PC-3 (cell line): ENCODE data around the gene ANKDD1A. TPM values are rescaled to one million over a fixed set of nuclear protein-coding genes. Genes with fewer than 3 reads are reported as not detected.

Experiments used
- ATAC-seq: fragments of 200-7000 bp; cut with Tn5 transposase; 2 replicates; pipeline ENCODE4 v1.9.1; 2020; ENCODE audit warnings: mild to moderate bottlenecking, moderate library complexity
- BruUV-seq: library from RNA; stranded (reverse); fragments of 400-500 nt; replicated peaks from 2 replicates; lab custom pipeline; 2021; lab: Mats Ljungman, UMichigan
- CTCF ChIA-PET: fragments of 300-600 bp; sonication (Branson Sonifier 250); formaldehyde crosslinking; loops from one replicate; lab custom pipeline; 2022; ENCODE audit warnings: antibody characterized with exemption; lab: Charles Lee
- POLR2A ChIA-PET: fragments of 300-600 bp; sonication (Branson Sonifier 250); formaldehyde crosslinking; loops from one replicate; lab custom pipeline; 2022; ENCODE audit warnings: antibody characterized with exemption; ENCODE audit not compliant: unreplicated experiment; lab: Charles Lee
- DNase-seq: peaks from one replicate; pipeline ENCODE4 v3.0.0-alpha.2; 2015
- H2AFZ ChIP-seq: fragments of 300-600 bp; sonication (generic); 2 replicates; pipeline ENCODE4 v1.6.0; 2016; ENCODE audit warnings: antibody characterized with exemption, low read length
- H3F3A ChIP-seq: fragments of 300-600 bp; sonication (generic); one replicate; pipeline ENCODE4 v1.6.0; 2017; ENCODE audit warnings: antibody characterized with exemption, low read length, control low read depth, mild to moderate bottlenecking; ENCODE audit not compliant: unreplicated experiment
- H3K27ac ChIP-seq: fragments of 300-600 bp; sonication (generic); 2 replicates; pipeline ENCODE4 v1.5.1; 2016; ENCODE audit warnings: mild to moderate bottlenecking, low read length
- H3K27me3 ChIP-seq: fragments of 300-600 bp; sonication (generic); 2 replicates; pipeline ENCODE4 v1.6.1; 2016; ENCODE audit warnings: low read length, mixed read lengths
- H3K36me3 ChIP-seq: fragments of 300-600 bp; sonication (generic); 2 replicates; pipeline ENCODE4 v1.6.1; 2016; ENCODE audit warnings: low read depth, mixed run types, low read length, mixed read lengths
- H3K4me1 ChIP-seq: fragments of 300-600 bp; sonication (generic); 2 replicates; pipeline ENCODE4 v1.5.1; 2016; ENCODE audit warnings: low read length; ENCODE audit not compliant: insufficient read depth
- H3K4me2 ChIP-seq: fragments of 300-600 bp; sonication (generic); 2 replicates; pipeline ENCODE4 v1.6.0; 2016; ENCODE audit warnings: low read length
- H3K4me3 ChIP-seq: fragments of 300-600 bp; sonication (generic); 2 replicates; pipeline ENCODE4 v1.5.1; 2016; ENCODE audit warnings: mild to moderate bottlenecking, low read length, mixed read lengths
- H3K79me2 ChIP-seq: fragments of 300-600 bp; sonication (generic); 2 replicates; pipeline ENCODE4 v1.6.1; 2017; ENCODE audit warnings: low read length, mixed read lengths
- H3K9ac ChIP-seq: fragments of 300-600 bp; sonication (generic); 2 replicates; pipeline ENCODE4 v1.6.0; 2016; ENCODE audit warnings: mild to moderate bottlenecking, low read length
- H3K9me2 ChIP-seq: fragments of 300-600 bp; sonication (generic); replicated peaks from 2 replicates; pipeline ENCODE4 v1.6.1; 2016; ENCODE audit warnings: mixed run types, low read length, mixed read lengths
- H3K9me3 ChIP-seq: fragments of 300-600 bp; sonication (generic); 2 replicates; pipeline ENCODE4 v1.6.1; 2016; ENCODE audit warnings: low read length, mixed read lengths
- H4K20me1 ChIP-seq: fragments of 300-600 bp; sonication (generic); 2 replicates; pipeline ENCODE4 v1.6.1; 2016; ENCODE audit warnings: low read length, mixed read lengths
- CTCF ChIP-seq: fragments of 300-600 bp; sonication (generic); conservative IDR thresholded peaks from 2 replicates; pipeline ENCODE4 v1.5.1; 2017; ENCODE audit warnings: antibody characterized with exemption, low read depth, mild to moderate bottlenecking, low read length
- EZH2 ChIP-seq: fragments of 300-600 bp; sonication (generic); IDR thresholded peaks from one replicate; pipeline ENCODE4 v1.6.1; 2017; ENCODE audit warnings: antibody characterized with exemption, mild to moderate bottlenecking, low read length; ENCODE audit not compliant: unreplicated experiment
- EZH2phosphoT487 ChIP-seq: fragments of 300-600 bp; sonication (generic); IDR thresholded peaks from 2 replicates; pipeline ENCODE4 v1.6.1; 2018; ENCODE audit warnings: mild to moderate bottlenecking, antibody characterized with exemption, low read length, borderline replicate concordance
- intact Hi-C: fragments of 100-400 bp; cut with micrococcal nuclease; formaldehyde crosslinking; loops from 2 replicates; pipeline ENCODE4 v1.9.0; 2023
- total RNA-seq: library from RNA; depleted of rRNA; stranded (reverse); fragments of >200 nt; gene quantifications from 2 replicates; pipeline ENCODE4 v1.2.3, GENCODE V29; 2014

Gene ANKDD1A
- total RNA-seq, 1 experiment from 2014 or later, result 8.9 TPM

- Histone ChIP-seq H3K4me3 (no peak overlapping the region), H2AFZ (no peak overlapping the region), H3K79me2 (no peaks in the 10 kb centered on the region), H3K9me3 (no peaks in the 10 kb centered on the region), H3K27ac (no peak overlapping the region), H3F3A (no peaks in the 10 kb centered on the region), H3K9ac (no peak overlapping the region), H3K36me3 (no peaks in the 10 kb centered on the region; the same call in 1 of the 2 replicates), H3K9me2 (no peaks in the 10 kb centered on the region), H4K20me1 (no peaks in the 10 kb centered on the region), H3K4me1 (no peaks in the 10 kb centered on the region), H3K4me2 (no peak overlapping the region), H3K27me3 (no peaks in the 10 kb centered on the region)
- no TSS peak for BruUV-seq
- intact Hi-C loops, result no loop called here
- no peak for TF ChIP-seq EZH2
- TF ChIP-seq CTCF, result no peak
- TF ChIP-seq EZH2phosphoT487, result no peak
- ChIA-PET CTCF (no interaction called here), POLR2A (no interaction called here)
- no peak for ATAC-seq
- DNase-seq, result no peak
Measured at GRCh38 chr15:64905941-64906340, 5.8 kb upstream of the ANKDD1A start.

GRCh38 chr15:64906402-64906801 is 5.3 kb upstream of the ANKDD1A start:
- Histone ChIP-seq H3K9me2 (no peaks in the 10 kb centered on the region), H3K36me3 (no peaks in the 10 kb centered on the region; the same call in 1 of the 2 replicates), H3K79me2 (no peaks in the 10 kb centered on the region), H3K4me3 (no peak overlapping the region), H3K27ac (no peak overlapping the region), H3K4me1 (no peaks in the 10 kb centered on the region), H3K9ac (no peak overlapping the region), H4K20me1 (no peaks in the 10 kb centered on the region), H3F3A (no peaks in the 10 kb centered on the region), H3K4me2 (no peak overlapping the region), H2AFZ (no peak overlapping the region), H3K9me3 (no peaks in the 10 kb centered on the region), H3K27me3 (no peaks in the 10 kb centered on the region)
- no TSS peak for BruUV-seq
- TF ChIP-seq EZH2 (no peak), CTCF (no peak), EZH2phosphoT487 (no peak)
- no peak for ATAC-seq
- DNase-seq, result no peak
- ChIA-PET CTCF (no interaction called here), POLR2A (no interaction called here)
- intact Hi-C loops, result no loop called here

- Histone ChIP-seq H3K4me3 (no peak overlapping the region), H2AFZ (no peak overlapping the region), H3K9ac (no peak overlapping the region), H3K27me3 (no peaks in the 10 kb centered on the region), H3K36me3 (no peaks in the 10 kb centered on the region), H3F3A (no peaks in the 10 kb centered on the region), H3K4me2 (no peak overlapping the region), H3K79me2 (no peaks in the 10 kb centered on the region), H3K9me3 (no peaks in the 10 kb centered on the region), H3K27ac (no peak overlapping the region), H3K4me1 (no peaks in the 10 kb centered on the region), H4K20me1 (no peaks in the 10 kb centered on the region), H3K9me2 (no peaks in the 10 kb centered on the region)
- ChIA-PET CTCF (no interaction called here), POLR2A (no interaction called here)
- BruUV-seq, result no TSS peak
- ATAC-seq (no peak), DNase-seq (no peak)
- TF ChIP-seq EZH2, result no peak
- TF ChIP-seq CTCF, result no peak
- TF ChIP-seq EZH2phosphoT487, result no peak
- intact Hi-C loops, result no loop called here
Measured at GRCh38 chr15:64907991-64908390, 3.7 kb upstream of the ANKDD1A start.
